GM21381 (cell line): Measurements from ENCODE around the gene CDC42BPG.
A peak's percentile ranks its signal among the peaks of the same experiment; 100 is the strongest.

Experiments
- ATAC-seq: cut with Tn5 transposase; IDR thresholded peaks from one replicate; pipeline ENCODE4 v1.9.1; 2021; ENCODE audit warnings: mild to moderate bottlenecking, moderate library complexity; ENCODE audit not compliant: unreplicated experiment

The CDC42BPG gene, protein sequence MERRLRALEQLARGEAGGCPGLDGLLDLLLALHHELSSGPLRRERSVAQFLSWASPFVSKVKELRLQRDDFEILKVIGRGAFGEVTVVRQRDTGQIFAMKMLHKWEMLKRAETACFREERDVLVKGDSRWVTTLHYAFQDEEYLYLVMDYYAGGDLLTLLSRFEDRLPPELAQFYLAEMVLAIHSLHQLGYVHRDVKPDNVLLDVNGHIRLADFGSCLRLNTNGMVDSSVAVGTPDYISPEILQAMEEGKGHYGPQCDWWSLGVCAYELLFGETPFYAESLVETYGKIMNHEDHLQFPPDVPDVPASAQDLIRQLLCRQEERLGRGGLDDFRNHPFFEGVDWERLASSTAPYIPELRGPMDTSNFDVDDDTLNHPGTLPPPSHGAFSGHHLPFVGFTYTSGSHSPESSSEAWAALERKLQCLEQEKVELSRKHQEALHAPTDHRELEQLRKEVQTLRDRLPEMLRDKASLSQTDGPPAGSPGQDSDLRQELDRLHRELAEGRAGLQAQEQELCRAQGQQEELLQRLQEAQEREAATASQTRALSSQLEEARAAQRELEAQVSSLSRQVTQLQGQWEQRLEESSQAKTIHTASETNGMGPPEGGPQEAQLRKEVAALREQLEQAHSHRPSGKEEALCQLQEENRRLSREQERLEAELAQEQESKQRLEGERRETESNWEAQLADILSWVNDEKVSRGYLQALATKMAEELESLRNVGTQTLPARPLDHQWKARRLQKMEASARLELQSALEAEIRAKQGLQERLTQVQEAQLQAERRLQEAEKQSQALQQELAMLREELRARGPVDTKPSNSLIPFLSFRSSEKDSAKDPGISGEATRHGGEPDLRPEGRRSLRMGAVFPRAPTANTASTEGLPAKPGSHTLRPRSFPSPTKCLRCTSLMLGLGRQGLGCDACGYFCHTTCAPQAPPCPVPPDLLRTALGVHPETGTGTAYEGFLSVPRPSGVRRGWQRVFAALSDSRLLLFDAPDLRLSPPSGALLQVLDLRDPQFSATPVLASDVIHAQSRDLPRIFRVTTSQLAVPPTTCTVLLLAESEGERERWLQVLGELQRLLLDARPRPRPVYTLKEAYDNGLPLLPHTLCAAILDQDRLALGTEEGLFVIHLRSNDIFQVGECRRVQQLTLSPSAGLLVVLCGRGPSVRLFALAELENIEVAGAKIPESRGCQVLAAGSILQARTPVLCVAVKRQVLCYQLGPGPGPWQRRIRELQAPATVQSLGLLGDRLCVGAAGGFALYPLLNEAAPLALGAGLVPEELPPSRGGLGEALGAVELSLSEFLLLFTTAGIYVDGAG (N-terminal part only)

DNA sequence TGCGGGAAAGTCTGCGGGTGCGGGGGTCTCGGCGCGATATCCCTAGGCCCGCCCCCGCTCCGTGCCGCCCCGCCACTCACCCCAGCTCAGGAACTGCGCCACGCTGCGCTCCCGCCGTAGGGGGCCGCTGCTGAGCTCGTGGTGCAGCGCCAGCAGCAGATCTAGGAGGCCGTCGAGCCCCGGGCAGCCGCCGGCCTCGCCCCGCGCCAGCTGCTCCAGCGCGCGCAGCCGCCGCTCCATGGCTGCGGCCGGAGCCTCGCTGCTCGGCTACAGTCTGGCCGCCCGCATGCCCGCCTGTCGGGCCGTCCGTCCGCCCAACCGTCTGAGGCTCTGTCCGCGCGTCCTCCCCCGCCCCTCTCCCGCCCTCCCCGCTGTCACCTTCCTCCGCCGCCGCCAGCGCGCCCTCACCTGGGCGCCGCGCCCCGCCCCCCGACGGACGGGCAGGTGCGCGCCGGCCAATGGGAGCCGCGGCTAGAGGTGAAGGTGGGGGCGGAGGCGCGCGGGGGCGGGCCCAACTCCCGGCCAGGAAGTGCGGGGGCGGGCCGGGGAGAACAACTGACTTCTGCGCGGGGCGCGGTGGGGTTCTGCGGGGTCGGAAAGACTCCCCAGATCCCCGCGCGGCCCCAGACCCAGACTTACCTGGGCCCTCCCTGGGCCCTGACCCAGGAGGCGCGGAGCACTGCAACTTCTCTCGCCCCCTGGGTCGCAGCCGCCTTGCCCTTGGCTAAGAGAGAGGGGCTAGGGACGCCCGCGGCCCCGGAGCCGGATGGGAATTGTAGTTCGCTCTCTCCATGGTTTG, at the start of gene CDC42BPG:
Gene CDC42BPG (minus strand): TSS at position 324 of the 799 bp plus-strand sequence. CDS start 84 bp downstream, at position 240.
- ATAC-seq, result no peak

- no peak for ATAC-seq
Observed at GRCh38 chr11:64893194-64894069, 49.0 kb upstream of the CDC42BPG start.

- ATAC-seq, result no peak
Observed at GRCh38 chr11:64892838-64893193, 48.4 kb upstream of the CDC42BPG start.

DNA sequence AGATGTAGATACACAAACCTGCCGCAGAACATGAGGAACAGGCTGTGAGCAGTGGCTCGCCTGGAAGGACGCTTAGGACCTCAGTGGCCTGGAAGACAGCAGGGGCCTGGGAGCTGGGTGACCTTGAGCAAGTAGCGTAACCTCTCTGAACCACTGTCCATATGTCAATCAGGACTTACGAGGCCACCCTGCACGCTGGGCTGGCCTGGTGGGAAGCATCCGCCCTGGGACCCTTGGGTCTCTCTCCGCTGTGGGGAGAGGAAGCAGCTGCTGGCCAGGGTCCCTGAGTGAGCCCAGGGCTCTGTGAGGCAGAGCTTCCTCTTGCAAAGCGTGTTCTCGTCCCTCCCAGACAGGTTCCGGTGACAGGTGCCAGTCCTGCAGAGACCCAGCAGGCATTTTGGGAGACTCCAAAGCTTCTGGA, 48.0 kb upstream of the CDC42BPG start:
- no peak for ATAC-seq

DNA sequence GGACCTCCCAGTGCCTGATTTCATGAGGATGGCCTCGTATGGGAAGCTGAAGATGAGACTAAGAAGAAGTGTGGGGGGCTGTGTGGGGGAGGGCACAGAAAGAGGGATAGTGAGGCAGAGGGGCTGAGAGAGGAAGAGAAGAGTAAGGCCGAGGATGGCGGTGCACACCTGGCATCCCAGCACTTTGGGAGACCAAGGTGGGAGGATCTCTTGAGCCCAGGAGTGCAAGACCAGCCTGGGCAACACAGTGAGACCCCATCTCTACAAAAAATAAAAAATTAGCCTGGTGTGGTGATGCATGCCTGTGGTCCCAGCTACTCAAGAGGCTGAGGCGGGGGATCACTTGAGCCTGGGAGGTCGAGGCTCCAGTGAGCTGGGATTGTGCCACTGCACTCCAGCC, 47.4 kb upstream of the CDC42BPG start:
- ATAC-seq, result no peak

DNA sequence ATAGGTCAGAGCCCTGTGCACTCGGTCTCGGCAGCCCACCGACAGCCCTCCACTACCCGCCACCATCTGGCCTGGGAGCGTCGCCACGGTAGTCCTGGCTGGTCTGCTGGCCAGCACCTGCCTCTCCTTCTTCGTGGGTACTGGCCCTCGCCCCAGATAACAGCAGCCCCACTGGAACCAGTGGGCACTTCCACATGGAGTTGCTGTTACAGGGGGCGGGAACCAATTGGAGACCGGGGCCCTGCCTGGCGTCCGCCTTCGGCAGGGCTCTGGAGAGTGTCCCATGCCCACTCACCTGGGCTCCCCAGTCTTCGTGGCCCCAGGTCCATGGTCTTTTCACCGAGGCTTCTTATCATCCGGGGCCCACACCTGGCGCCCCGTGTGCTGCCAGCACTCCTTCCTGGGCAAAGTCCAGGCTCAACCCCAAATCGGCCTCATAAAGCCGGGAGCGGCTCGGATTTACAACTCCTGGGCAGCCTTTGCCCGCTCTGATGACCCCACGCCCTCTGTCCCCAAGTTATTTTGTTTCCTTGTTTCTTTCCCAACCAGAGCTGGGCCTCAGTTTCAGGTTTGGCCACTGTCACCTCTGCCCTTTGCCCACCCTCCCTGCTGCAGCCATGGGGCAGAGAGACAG, 46.9 kb upstream of the CDC42BPG start:
- no peak for ATAC-seq

DNA sequence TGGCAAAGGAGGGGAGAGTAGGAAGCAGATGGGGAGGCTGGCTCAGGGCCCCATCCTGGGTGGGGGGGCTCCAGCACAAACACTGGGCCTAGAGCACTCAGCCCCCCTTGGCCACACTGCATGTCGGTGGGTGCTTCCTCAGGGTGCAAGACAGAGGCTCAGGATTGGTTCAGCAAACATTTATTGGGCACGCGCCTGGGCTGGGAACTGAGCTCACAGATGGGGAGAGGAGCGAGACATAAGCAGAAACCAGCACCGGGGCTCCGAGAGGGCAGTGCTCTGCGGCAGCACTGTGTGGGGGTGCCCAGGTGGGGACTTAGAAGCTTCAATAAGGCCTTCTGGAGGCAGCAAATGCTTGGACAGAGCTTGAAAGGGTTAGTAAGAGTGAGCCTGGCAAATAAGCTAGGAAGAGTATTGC, 46.1 kb upstream of the CDC42BPG start:
- ATAC-seq, result no peak

- ATAC-seq, result no peak
Observed at GRCh38 chr11:64888729-64889511, 44.5 kb upstream of the CDC42BPG start.

GRCh38 chr11:64888406-64888728, 43.9 kb upstream of the CDC42BPG start:
- ATAC-seq, result no peak

DNA sequence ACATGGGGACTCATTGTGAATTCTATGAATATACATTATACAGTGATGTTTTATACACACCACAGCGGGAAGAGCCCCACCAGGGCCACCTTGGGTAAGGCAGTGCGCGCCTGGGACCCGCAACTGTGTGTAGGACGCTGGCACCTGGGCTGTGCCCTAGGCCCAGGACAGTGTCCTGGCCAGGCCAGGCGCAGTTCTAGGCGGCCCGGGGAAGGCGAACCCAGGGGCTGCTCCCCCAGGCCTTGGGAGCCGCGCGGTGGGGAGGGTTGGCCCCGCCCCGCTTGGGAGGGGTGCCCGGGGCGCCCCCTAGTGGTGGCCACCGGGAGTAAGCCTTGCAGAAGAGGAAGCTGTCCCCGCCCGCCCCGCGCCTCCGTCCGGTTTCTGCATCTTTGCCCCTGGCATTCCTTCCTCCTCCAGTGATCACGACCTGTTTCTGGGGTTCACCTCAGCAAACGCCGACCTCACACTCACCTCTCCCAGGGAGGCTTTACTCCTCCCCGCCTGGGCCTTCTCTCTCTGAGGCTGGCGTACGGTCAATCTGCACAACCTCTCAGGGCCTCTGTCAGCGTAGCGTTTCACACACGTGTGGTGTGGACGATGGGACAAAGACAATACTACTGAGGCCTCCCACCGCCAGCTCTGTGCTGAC, 43.4 kb upstream of the CDC42BPG start:
- peak; percentile 68 for ATAC-seq

- no peak for ATAC-seq
Observed at GRCh38 chr11:64887234-64887756, 42.8 kb upstream of the CDC42BPG start.

DNA sequence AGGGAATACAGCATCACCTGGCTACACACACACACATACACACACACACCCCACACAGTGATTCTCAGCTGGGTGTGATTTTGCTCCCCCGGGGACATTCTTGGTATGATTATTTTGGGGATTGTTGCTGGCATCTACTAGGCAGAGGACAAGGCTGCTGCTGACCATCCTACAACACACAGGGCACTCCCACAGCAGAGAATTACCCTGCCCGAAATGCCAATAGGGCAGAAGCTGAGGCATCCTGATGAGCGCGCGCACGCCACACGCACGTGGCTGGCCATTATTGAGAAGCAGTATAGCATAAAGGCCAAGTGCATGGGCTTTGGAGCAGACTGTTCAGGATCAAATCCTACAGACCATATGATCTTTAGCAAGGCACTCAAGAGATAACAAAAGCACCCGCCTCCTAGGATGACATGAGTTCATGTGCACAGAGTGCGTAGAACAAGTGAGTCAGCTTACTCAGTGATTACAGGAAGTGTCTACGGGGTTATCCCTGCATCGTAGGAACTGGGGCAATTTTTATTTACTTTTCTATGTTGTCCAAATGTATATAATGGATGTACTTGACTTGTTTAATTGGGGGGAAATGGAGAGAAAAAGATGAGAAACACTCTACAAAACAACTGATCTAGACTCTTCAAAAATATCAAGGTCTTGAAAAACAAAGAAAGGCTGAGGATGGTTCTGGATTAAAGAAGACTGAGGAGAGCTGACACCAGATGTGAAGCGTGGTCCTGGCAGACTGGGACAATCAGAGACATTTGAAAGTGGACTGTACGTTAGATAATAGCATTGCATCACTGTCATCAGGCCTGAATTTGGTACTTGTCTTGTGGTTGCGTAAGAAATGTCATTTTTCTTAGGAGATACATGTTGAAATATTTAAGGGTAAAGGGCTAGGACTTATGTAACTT, 41.2 kb upstream of the CDC42BPG start:
- ATAC-seq, result no peak

GRCh38 chr11:64884019-64884418, 39.6 kb upstream of the CDC42BPG start:
- ATAC-seq, result no peak

DNA sequence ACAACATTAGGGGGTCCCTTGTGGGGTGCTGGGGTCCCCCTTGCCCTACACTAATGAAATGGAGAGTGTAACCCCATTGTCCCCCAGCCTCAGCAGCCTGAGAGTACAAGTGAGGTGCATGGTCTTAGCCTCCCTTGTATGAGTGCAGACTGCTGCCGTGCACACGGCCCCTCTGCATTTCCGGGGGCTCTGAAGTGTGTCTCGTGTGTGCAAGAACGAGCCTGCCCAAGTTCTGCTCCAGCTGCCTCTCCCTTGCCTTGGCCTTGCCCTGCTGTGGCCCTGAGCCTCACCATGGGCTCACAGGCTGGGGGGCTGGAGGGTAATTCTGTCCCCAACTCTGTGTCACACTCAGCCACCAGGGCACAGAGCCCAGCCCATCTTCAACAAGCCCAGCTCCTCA, 39.1 kb upstream of the CDC42BPG start:
- ATAC-seq, result no peak

DNA sequence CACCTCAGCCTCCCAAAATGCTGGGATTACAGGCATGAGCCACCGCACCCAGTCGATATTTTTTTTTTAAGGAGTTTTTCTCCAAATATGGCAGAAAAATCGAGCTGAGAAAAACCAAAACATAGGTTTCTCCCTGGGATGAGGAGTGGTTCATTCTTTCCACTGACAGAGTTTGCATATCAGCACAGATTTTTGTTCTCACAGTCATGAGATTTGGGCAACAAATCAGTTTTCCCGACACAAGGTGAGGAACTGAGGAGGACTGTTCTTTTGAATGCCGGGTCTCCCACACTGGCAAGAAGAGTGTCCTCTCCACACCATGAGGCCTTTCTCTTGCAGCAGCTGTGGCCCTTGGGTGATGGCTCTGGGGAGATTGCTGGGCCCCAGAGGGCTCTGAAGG, 37.8 kb upstream of the CDC42BPG start:
- ATAC-seq, result no peak

GRCh38 chr11:64881476-64881875, 37.0 kb upstream of the CDC42BPG start:
- no peak for ATAC-seq
